NCI-H2227 (cell line): ENCODE data around the gene NAB1.
"Not testable (repeated sequence)": the region's sequence is repeated elsewhere in the genome, so short reads cannot be mapped to it uniquely, and the experiment has no call there.

Experiments
- DNase-seq: peaks from one replicate; lab custom pipeline; 2025; ENCODE audit not compliant: unreplicated experiment; lab: John Stamatoyannopoulos, UW

The NAB1 gene

DNA sequence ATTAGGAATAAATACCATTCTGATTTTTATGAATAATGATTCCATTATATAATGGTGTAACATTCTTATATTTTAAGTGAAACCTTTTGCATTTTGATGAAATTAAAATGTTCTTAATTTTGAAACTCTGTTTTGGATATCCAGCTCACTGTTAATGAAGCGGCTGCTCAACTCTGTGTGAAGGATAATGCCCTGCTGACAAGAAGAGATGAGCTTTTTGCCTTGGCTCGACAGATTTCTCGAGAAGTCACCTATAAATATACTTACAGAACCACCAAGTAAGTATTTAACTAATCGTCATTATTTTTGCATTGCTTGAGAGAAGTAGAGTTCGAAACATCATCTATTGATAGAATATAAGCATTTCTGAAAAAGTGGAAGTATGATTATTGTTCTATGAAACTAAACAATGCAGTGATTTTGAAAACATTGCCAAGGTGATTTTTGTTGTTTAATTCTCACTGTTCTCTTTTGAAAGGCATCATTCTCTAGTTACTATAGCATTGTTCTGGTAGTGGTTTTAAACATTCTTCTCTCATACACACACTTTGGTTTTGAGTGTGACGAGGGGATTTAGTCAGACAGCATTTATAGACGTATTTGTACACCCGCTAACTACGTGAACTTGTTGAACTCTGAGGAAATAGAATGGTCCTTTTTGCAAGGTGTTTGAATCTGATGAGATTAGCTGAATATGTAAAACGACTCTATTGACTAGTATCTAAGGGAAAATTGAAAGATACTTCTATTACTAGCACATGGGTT lies 21.5 kb downstream of the NAB1 start:
- DNase-seq, result no peak

GRCh38 chr2:190674966-190675650 lies 26.2 kb downstream of the NAB1 start:
- DNase-seq, result no peak

DNA sequence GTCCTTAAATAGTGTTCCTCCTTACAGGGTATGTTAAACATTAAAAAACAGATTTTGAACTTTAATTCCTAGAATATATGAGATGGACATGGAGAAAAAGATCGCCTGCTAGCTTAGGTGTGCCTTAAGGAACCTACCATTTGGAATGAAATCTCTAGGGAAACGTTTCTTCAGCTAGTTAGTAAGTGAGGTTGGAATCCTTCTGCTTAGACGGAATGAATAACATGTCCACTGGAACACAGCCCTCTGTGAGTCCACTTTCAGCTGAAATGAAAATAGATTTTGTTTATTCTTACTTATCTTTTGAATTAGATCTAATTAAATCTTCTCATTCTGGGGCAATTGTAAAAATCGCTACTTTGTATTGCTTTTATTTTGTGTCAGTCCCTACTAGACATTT lies 28.4 kb downstream of the NAB1 start:
- DNase-seq, result no peak

DNA sequence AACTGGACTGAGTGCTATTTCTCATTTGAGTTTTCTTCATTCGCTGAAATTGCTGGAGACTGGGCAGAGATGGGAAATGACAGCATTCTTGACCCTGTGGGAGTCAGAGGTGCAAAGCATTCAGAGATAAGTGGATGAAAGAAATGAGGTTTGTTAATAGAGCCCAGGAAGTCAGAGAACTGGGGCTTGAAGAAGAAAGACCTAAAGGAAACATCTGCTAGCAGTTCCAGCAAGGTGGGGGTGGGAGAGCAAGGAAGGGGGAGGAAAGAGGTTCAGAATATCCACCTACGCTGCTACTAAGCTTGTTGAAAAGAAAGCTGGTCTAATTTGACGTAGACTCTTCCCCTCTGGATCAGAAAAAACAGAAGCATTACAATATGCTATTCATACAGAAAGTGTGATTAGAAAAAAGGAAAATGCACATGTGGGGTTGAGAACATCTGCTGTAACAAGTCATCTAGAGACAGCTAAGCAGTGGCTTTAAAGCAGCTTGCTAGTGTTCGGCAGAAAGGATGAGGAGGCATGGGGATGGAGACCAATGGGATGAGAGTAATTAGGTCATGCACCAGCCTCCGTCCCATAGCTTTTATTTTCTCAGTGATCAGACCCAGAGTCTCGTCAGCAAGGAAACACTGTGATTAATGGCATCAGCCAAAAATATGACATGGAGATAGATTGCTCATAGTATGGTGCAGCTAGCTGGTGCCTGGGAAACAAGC lies 29.7 kb downstream of the NAB1 start:
- peak; percentile 73 for DNase-seq

- DNase-seq, result no peak
These were observed 30.5 kb downstream of the NAB1 start for GRCh38 chr2:190679391-190679790.

DNA sequence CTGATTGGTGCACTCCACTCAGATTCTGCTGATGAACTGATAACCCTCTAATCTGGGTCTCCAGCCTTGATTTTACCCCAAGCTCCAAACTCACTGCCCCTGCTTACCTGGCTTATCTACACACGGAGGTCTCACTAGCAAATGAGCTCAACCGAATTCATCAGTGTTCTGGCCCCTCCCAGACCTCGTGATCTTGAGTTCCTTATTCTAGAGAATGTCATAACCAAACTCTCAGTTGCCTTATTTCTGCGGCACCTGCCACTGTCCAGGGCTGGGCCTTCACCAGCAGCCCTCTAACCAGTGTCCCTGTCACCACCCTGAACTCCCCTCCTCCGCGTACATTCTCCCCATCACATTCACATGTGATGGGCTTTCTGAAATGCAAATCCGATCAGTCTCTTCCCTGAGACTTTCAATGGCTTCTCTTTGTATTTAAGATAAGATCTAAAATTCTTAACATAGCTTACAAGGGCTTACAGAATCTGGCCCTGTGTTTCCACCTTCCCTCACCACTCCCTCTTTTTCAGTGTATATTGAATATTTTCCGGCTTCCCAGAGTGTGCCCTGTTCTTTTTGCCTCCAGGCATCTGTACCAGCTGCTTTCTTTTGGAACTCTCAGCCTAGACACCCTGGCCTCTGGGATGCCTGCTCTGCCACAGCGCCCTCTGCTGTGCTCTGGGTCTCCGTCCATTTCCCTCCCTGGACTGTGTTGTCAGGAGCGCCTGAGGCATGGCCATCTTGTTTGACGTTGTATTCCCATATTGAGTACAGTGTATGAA lies 31.1 kb downstream of the NAB1 start:
- DNase-seq, result peak; percentile 64

DNA sequence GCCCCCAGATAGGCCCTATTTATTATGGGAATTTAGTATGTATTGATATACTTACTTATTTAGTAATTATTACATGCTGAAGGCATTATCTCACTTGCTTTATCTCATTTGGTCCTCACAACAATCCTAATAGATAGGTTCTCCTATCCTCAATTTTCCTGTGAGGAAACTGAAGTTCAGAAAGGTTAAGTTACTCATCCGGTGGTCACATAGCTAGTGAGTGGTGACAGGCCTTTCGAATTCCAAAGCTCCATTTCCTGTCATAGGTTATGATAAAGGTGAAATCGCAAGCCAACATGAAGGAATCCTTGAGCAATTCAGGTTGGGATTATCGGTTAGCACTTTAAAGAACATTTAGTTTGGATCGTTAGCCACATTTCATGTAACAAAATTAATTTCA lies 33.3 kb downstream of the NAB1 start:
- DNase-seq, result no peak

- DNase-seq, result no peak
These were observed 34.9 kb downstream of the NAB1 start for GRCh38 chr2:190683802-190684201.

GRCh38 chr2:190684931-190685330 lies 36.0 kb downstream of the NAB1 start:
- DNase-seq, result no peak

GRCh38 chr2:190685333-190685732 lies 36.5 kb downstream of the NAB1 start:
- DNase-seq, result no peak

- DNase-seq, result no peak
These were observed 44.8 kb downstream of the NAB1 start for GRCh38 chr2:190693533-190694232.

DNA sequence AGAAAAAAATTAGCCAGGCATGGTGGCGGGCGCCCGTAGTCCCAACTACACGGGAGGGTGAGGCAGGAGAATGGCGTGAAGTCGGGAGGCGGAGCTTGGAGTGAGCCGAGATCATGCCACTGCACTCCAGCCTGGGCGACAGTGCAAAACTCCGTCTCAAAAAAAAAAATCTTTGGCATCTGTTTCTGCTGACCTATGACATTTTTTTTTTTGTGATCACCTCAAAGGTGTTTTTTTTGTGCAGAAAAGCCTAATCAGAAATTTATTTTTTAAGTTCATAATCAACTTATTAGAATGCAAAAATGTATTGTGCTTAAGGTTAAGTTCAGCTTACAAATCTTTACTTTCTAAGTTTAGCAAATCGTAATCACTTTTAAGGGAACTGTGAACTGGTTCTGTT lies 45.6 kb downstream of the NAB1 start:
- no peak for DNase-seq

- no peak for DNase-seq
These were observed 46.9 kb downstream of the NAB1 start for GRCh38 chr2:190695739-190696138.

DNA sequence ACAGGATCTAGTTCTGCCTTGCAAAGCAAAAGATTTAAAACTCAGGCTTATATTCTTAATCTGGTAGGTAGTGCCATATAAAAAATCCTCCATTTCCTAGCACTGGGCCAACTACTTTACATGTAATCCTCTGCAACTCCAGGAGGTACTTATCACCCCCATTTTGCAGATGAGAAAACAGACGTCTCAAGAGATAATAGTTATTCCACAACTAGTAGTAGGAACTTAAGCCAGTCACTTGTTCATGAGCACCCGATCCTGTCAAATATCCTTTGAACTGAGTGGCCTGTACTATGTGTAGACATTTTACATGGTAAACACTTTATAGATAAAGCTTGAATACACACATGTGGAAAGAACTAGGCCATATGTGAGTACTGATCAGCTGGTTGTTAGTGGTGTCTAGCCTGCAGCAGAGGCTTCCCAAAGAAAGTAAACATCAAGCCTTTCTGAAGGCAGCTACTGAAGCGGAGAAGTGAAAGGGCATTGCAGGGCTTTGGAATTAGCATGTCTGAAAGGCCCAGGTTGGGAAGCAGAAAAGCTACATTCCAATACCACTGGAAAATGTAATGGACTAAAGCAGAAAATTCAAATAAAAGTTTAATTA lies 48.0 kb downstream of the NAB1 start:
- DNase-seq, result no peak

DNA sequence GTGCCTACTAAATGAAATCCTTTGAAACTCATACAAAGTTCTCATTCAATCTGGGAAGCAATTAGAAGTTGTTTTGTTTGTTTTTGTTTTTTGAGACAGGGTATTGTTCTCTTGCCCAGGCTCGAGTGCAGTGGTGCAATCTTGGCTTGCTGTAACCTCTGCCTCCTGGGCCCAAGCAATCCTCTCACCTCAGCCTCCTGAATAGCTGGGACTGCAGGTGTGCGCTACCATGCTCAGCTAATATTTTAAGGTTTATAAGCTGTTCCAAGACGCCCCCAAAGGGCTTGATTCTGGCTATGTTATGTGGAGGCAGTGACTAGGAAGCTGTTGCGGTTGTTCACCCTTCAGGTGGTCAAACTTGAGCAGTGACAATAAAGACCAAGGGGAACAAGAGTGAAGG lies 48.5 kb downstream of the NAB1 start:
- no peak for DNase-seq

DNA sequence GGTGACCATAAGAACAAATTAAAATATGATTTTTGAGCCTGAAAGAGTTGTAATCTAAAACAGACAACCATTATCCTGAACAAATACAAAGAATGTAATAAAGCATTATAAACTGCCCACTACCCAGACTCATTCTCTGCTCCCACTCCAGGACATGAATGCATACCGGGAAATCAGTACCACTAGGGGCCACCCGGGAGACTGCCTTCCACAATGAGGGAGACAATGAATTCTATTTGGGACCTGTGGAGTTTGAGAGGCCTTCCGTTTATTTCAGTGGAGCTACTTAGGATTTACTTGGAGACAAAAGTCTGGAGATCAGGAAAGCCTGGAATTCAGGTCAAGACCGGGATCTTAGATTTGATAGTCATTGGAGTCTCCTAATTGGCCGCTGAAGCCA lies 50.0 kb downstream of the NAB1 start:
- peak; percentile 30 for DNase-seq

- no peak for DNase-seq
These were observed 52.7 kb downstream of the NAB1 start for GRCh38 chr2:190701586-190701985.

- DNase-seq, result no peak
These were observed 56.4 kb downstream of the NAB1 start for GRCh38 chr2:190705280-190705679.

GRCh38 chr2:190707726-190708125 lies 58.8 kb downstream of the NAB1 start:
- DNase-seq, result no peak

- DNase-seq, result not testable (repeated sequence)
These were observed 59.8 kb downstream of the NAB1 start for GRCh38 chr2:190708650-190709049.
